Central memory CD8-positive, alpha-beta T cell (primary cell): Measurements from ENCODE around the gene FBXO3.
"Not testable (repeated sequence)": the region's sequence is repeated elsewhere in the genome, so short reads cannot be mapped to it uniquely, and the experiment has no call there.

ENCODE experiments used
- ATAC-seq: fragments of 150-1000 bp; cut with Tn5 transposase; replicated peaks from 2 replicates; pipeline ENCODE4 v1.10.0; 2022; ENCODE audit warnings: mild to moderate bottlenecking, moderate FRiP score, moderate number of reproducible peaks; ENCODE audit not compliant: poor library complexity, severe bottlenecking; ENCODE audit errors: extremely low read depth
- DNase-seq, 2 donors: peaks; one replicate each; pipeline ENCODE4 v3.0.0; 2021; ENCODE audit warnings: low spot score in 2 of 2
- H3K27ac Mint-ChIP-seq: one replicate; pipeline ENCODE4 v1.8.0; 2022; ENCODE audit warnings: low read depth, mild to moderate bottlenecking, moderate library complexity, mixed read lengths
- H3K27me3 Mint-ChIP-seq: one replicate; pipeline ENCODE4 v1.8.0; 2022; ENCODE audit warnings: mixed read lengths
- H3K36me3 Mint-ChIP-seq: one replicate; pipeline ENCODE4 v1.8.0; 2022; ENCODE audit warnings: mild to moderate bottlenecking, moderate library complexity, mixed read lengths; ENCODE audit not compliant: insufficient read depth
- H3K4me1 Mint-ChIP-seq: one replicate; pipeline ENCODE4 v1.8.0; 2022; ENCODE audit warnings: mixed read lengths
- H3K4me3 Mint-ChIP-seq: one replicate; pipeline ENCODE4 v1.8.0; 2022; ENCODE audit warnings: mild to moderate bottlenecking, moderate library complexity, mixed read lengths
- H3K9me3 Mint-ChIP-seq: one replicate; pipeline ENCODE4 v1.8.0; 2022; ENCODE audit warnings: mixed read lengths

FBXO3 gene

GRCh38 chr11:33734441-33735270 is 39.7 kb downstream of the FBXO3 start:
- Mint-ChIP-seq H3K4me3 (peak overlapping the region; percentile 86), H3K27ac (peak overlapping the region; percentile 70), H3K36me3 (peaks cover 7% of the 10 kb centered on the region), H3K4me1 (peaks cover 25% of the 10 kb centered on the region), H3K9me3 (no peaks in the 10 kb centered on the region), H3K27me3 (no peaks in the 10 kb centered on the region)
- DNase-seq (no peak), ATAC-seq (no peak)

- no peak overlapping the region for H3K4me3 Mint-ChIP-seq
- no peaks in the 10 kb centered on the region for H3K27me3 Mint-ChIP-seq
Observed at GRCh38 chr11:33733980-33734379, 40.3 kb downstream of the FBXO3 start.

GRCh38 chr11:33731723-33732531 is 42.4 kb downstream of the FBXO3 start:
- ATAC-seq (no peak), DNase-seq (no peak)
- peaks cover 7% of the 10 kb centered on the region for H3K36me3 Mint-ChIP-seq
- H3K27me3 Mint-ChIP-seq: no peaks in the 10 kb centered on the region
- H3K4me3 Mint-ChIP-seq: no peak overlapping the region
- no peaks in the 10 kb centered on the region for H3K9me3 Mint-ChIP-seq
- H3K27ac Mint-ChIP-seq: no peak overlapping the region
- peaks cover 32% of the 10 kb centered on the region for H3K4me1 Mint-ChIP-seq

More at GRCh38 chr11:33733980-33734379, 40.3 kb downstream of the FBXO3 start:
- H3K4me1 Mint-ChIP-seq: peaks cover 25% of the 10 kb centered on the region
- peaks cover 7% of the 10 kb centered on the region for H3K36me3 Mint-ChIP-seq
- no peak for ATAC-seq
- DNase-seq: no peak
- H3K27ac Mint-ChIP-seq: no peak overlapping the region
- H3K9me3 Mint-ChIP-seq: no peaks in the 10 kb centered on the region

GRCh38 chr11:33730716-33731115 is 43.6 kb downstream of the FBXO3 start:
- DNase-seq (no peak), ATAC-seq (no peak)
- Mint-ChIP-seq H3K36me3 (peaks cover 2% of the 10 kb centered on the region), H3K27me3 (no peaks in the 10 kb centered on the region), H3K4me1 (peaks cover 42% of the 10 kb centered on the region), H3K9me3 (no peaks in the 10 kb centered on the region), H3K4me3 (no peak overlapping the region), H3K27ac (no peak overlapping the region)

- not testable (repeated sequence) for ATAC-seq, H3K4me3 Mint-ChIP-seq, H3K27ac Mint-ChIP-seq, DNase-seq, H3K9me3 Mint-ChIP-seq, H3K27me3 Mint-ChIP-seq, H3K36me3 Mint-ChIP-seq
- H3K4me1 Mint-ChIP-seq: peaks cover 39% of the 10 kb centered on the region
Observed at GRCh38 chr11:33729072-33729664, 45.2 kb downstream of the FBXO3 start.

GRCh38 chr11:33727539-33727938 is 46.8 kb downstream of the FBXO3 start:
- not testable (repeated sequence) for H3K27me3 Mint-ChIP-seq, H3K9me3 Mint-ChIP-seq, H3K4me3 Mint-ChIP-seq, H3K36me3 Mint-ChIP-seq, DNase-seq, ATAC-seq, H3K27ac Mint-ChIP-seq
- H3K4me1 Mint-ChIP-seq: peaks cover 51% of the 10 kb centered on the region

- Mint-ChIP-seq H3K36me3 (peaks cover 7% of the 10 kb centered on the region), H3K4me3 (no peak overlapping the region), H3K27ac (no peak overlapping the region), H3K27me3 (no peaks in the 10 kb centered on the region), H3K4me1 (peaks cover 44% of the 10 kb centered on the region), H3K9me3 (no peaks in the 10 kb centered on the region)
- ATAC-seq: no peak
- DNase-seq: no peak
Observed at GRCh38 chr11:33725496-33725895, 48.8 kb downstream of the FBXO3 start.

- Mint-ChIP-seq H3K4me1 (peaks cover 44% of the 10 kb centered on the region), H3K36me3 (peaks cover 8% of the 10 kb centered on the region), H3K27ac (no peak overlapping the region), H3K9me3 (no peaks in the 10 kb centered on the region), H3K27me3 (no peaks in the 10 kb centered on the region), H3K4me3 (no peak overlapping the region)
- DNase-seq (no peak), ATAC-seq (no peak)
Observed at GRCh38 chr11:33724644-33725035, 49.7 kb downstream of the FBXO3 start.

- Mint-ChIP-seq H3K27ac (no peak overlapping the region), H3K36me3 (peaks cover 13% of the 10 kb centered on the region), H3K27me3 (no peaks in the 10 kb centered on the region), H3K4me3 (no peak overlapping the region), H3K9me3 (no peaks in the 10 kb centered on the region), H3K4me1 (peaks cover 44% of the 10 kb centered on the region)
- ATAC-seq: no peak
- no peak for DNase-seq
Observed at GRCh38 chr11:33723238-33723881, 51.0 kb downstream of the FBXO3 start.

GRCh38 chr11:33722590-33723234 is 51.6 kb downstream of the FBXO3 start:
- Mint-ChIP-seq H3K36me3 (peaks cover 14% of the 10 kb centered on the region), H3K9me3 (no peaks in the 10 kb centered on the region), H3K27me3 (no peaks in the 10 kb centered on the region), H3K27ac (peak overlapping the region; percentile 53), H3K4me3 (no peak overlapping the region), H3K4me1 (peaks cover 42% of the 10 kb centered on the region)
- no peak for DNase-seq
- ATAC-seq: no peak

- DNase-seq: no peak
- Mint-ChIP-seq H3K27me3 (no peaks in the 10 kb centered on the region), H3K4me1 (peaks cover 37% of the 10 kb centered on the region), H3K9me3 (no peaks in the 10 kb centered on the region), H3K27ac (no peak overlapping the region), H3K4me3 (no peak overlapping the region), H3K36me3 (peaks cover 13% of the 10 kb centered on the region)
- ATAC-seq: no peak
Observed at GRCh38 chr11:33721984-33722383, 52.3 kb downstream of the FBXO3 start.

GRCh38 chr11:33721426-33721825 is 52.9 kb downstream of the FBXO3 start:
- Mint-ChIP-seq H3K9me3 (no peaks in the 10 kb centered on the region), H3K27me3 (no peaks in the 10 kb centered on the region), H3K36me3 (peaks cover 15% of the 10 kb centered on the region), H3K4me3 (no peak overlapping the region), H3K4me1 (peaks cover 34% of the 10 kb centered on the region), H3K27ac (no peak overlapping the region)
- DNase-seq (no peak), ATAC-seq (no peak)
